HG03469 (cell line): ENCODE measurements around the gene CAMTA1.

Experiments
- ATAC-seq: cut with Tn5 transposase; IDR thresholded peaks from one replicate; pipeline ENCODE4 v1.9.1; 2021; ENCODE audit warnings: mild to moderate bottlenecking, moderate library complexity, moderate number of reproducible peaks; ENCODE audit not compliant: unreplicated experiment

Gene CAMTA1

DNA sequence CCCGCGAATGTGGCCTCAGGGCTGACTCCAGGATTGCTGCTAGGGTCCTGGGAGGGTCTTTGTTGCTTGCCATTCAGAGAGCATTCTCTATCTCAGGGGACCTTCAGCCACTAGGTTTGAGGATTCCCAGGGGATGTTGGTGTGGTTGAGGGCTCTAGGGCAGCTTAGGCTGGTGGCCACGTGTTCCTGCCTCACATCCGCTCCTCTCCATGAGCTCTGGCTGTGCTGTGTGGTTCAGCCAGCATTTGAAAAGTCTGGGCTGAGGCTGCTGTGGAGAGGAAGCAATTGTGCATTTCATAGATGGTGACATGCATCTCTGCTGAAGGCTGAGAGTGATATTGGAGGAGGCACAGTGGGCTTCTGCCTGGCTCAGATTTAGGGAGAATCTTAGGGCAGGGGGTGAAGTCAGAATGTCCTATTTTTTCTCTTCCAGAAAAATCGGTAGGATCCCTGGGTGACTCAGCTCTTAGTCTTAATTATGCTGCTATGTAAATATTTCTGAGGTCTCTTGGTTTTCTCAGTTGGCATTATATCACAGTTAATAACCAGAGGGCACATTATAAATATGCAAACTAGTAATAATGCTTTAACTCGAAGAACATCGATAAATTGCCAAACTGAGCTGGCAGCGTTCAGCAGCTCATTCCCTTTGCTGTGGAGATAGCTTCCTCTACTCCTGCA, 182.3 kb downstream of the CAMTA1 start:
- no peak for ATAC-seq

DNA sequence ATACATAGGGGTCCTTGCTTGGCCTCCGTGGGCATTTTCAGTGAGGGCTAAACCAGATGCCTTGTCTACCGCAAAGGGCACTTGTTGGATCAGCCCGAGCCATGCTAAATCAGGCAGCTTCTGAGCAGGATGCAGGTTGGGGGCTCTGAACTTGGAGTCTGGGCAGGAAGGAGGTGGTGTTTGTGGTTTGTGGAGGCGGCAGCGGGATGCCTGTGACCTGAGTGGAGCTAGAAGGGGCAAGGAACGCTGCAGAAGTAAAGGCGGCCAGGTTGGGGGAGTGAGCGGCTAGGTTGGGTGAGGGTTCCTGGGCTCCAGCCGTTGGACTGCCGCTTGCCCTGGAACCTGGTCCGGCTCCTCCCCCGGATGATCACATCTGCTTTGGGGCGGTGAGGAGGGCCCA, 183.9 kb downstream of the CAMTA1 start:
- ATAC-seq = no peak

DNA sequence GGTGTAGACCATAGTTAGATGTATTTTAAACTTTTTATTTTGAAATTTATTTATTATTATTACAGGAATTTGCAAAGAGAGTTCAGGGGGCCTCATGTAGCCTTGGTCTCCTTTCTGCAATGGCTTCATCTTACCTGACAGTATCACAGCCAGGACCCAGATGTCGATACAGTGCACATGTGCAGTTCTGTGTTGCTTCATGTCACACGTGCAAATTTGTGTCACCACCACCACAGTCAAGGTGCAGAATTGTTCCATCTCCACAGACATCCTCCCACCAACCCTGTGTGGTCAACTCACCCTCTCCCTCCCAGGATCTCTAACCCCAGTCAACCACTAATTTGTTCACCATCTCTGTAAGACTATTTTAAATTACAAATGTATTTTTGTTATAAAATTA, 184.5 kb downstream of the CAMTA1 start:
- no peak for ATAC-seq

DNA sequence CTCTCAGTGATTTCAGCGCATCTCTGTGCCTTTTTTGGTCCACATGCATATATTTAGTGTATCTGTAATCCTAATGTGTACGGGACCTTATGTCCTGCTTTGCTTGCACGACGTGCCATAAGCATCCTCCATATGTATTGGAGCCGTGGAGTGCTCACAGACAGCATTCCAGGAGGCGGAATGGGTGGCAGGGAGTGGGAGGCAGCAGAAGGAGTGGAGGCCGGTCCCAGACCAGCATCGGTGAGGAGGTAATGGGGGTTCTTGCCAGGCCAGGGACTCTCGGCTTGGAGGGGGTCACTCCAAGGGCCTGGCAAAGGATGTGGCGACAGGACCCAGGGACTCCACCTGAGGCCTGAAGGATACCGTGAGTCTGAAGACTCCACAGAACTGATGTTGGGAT, 185.0 kb downstream of the CAMTA1 start:
- ATAC-seq = no peak

DNA sequence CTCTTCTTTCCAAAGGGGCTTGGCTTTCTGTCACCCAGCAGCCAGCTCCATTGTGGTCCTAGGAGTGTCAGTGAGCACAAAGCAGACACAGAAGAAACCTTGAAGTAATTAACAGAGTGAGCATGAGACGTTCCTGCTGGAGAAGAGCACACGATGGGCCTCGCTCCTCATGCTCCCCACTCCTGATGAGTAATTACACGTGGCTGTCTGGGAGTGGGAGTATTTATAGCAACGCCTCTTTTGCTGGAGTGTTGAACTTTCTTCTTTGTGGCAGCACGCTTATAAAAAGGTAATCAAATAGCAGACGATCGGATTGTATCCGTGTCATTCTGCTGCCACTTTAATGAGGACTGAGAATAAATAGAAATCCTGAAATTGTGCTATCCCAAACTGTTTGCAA, 185.8 kb downstream of the CAMTA1 start:
- ATAC-seq = no peak

DNA sequence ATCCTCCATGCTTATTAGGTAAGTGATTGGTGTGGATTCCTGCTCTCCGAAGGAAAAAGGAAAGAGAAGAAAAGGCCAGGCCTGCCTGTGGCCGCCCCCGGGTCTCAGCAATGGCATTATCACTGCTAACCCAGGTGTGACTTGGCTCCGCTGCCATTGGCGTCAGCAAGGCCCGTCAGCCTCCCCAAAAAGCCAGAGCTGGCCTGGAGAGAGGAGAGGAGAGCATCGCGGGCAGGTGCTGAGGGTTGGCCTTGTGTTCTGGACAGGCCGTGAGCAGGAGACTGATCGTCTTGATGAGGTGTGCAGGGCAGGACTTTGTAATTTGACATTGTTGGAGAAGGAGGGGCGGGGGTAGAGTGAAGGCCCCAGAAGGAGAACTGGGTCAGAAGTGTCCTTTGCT, 186.4 kb downstream of the CAMTA1 start:
- ATAC-seq = no peak

DNA sequence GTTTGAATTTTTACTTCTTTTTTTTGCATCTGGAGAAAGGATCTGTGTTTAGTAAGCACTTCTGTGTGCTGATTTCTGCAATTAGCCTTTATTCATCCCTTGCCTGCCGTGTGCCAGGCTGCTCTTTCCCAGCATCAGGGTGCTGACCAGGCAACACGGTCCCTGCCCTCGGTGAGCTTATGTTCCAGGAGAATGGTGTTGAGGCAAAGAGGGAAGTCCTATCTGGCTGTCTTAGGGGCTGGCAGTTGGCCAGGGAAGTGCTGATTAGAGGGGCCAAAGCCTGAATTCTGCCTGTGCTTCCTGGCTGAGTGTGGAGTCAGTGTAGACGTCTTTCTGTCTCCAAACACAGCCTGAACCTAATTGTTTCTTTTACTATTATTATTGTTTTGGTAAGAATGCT, 187.1 kb downstream of the CAMTA1 start:
- ATAC-seq = no peak

DNA sequence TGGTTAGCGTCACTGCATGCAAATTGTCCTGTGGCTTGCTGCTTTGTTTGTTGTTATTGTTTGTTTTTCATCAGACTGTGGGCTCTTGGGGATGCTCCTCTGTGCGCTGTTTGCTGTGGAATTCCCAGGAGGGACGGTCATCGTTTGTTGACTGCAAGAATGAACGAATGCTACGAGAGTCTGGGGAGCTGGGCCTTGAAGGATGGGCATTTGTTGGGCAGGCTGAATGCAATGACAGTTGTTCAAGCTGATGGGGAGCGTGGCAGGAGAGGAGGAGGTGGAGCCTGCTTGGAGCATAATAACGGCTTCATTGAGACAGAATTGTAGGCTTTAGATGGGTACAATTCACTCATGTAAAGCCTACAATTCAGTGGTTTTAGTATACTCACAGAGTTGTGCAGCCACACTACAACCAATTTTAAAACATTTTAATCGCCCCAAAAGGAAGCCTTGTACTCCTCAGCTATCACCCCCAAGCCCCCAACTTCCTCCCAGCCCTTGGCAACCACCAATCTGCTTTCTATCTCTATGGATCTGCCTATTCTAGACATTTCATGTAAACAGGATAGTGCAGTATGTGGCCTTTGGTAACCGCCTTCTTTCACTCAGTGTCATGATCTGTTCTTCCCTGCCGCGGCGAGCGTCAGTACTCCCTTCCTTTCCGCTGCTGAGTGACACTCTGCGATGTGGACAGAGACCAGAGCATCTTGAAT, 190.2 kb downstream of the CAMTA1 start:
- ATAC-seq = no peak

DNA sequence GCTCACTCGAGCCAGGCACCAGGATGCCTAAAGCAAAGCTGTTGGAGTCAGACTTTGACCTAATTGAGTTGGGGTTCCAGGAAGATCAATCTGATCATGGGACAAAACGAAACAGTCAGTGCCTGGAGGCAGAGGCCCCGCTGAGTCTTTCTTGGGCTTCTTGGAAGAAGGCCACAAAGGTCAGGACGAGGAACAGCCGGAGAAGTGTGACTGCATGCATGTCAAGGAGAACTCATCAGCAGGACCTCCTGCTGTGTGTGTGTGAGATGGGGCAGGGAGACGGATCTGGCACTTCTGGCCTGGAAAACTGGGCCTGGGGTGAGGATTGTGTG, 190.8 kb downstream of the CAMTA1 start:
- no peak for ATAC-seq

DNA sequence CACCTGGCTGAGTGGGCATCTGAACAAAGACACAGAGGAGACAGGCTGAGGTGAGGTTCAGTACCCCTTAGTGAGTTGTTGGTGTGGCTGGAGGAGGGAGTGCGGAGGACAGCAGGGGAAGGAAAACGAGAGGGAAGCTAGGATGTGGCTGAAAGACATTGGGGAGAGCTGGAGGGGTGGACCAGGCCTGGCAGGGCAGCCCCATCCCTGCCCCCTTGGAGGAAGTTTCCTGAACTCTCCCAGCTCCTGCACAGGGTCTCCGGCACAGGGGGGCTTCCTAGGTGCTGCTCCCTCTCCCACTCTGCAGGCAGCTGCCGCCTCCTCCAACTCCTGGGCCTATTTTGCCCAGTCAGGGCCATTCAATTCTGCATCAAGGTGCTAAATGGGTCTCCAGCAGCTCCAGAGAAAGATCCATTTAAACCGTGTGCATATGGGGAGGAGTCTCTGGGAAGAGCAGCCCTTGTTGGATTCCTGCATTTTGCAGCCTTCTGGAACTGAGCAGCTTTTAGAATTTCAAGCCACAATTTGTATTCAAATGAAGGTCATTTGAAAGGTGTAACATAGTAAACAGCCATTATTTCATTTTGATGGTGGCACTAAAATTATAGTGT, 193.9 kb downstream of the CAMTA1 start:
- ATAC-seq = no peak

DNA sequence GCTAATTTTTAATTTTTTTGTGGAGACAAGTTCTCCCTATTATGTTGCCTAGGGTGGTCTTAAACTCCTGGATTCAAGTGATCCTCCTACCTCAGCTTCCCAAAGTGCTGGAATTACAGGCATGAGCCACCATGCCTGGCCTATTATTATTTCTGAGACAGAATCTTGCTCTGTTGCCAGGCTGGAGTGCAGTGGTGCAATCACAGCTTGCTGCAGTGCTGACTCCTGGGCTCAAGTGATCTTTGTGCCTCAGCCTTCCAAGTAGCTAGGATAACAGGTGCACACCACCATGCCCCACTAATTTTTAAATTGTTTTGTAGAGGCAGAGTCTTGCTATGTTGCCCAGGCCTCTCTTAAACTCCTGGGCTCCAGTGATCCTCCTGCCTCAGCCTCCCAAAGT, 196.3 kb downstream of the CAMTA1 start:
- ATAC-seq = no peak

DNA sequence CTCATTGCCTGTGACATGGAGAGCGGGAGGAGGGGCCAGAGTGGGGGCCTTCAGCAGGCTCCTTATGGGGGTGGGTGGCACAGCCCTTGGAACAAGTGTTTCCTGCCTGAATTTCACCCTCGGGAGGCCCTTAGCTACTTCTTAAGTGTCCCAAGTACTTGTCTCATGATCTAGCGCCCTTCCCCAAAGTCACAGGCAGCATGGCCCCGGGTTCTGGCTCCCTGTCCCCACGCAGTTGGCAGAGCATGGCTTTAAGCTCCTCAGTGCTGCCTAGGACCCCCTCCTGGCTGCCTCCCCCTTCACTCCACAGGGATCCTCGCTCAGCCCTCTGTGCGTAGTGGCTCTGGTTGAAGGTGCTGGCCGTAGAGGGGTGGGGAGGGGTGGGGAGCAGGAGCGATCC, 197.2 kb downstream of the CAMTA1 start:
- ATAC-seq = no peak

DNA sequence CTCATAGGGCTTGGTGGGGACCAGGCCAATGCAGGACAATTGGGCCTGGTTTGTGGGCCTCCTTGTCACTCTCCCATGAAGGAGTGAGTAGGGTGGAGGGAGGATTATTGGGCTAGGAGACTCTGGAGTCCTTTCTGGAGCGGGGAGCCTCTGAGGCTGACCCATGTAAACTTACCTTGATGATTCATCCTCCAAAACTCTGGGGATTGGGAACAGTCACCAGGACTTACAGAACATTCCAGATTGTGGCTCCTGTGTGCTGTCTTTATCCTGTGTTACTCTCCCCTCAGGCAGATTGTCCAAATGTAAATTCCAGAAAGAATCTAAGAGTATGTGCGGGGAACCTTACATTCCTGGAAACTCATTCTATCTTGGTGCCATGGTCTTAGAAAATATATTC, 197.6 kb downstream of the CAMTA1 start:
- ATAC-seq = no peak

DNA sequence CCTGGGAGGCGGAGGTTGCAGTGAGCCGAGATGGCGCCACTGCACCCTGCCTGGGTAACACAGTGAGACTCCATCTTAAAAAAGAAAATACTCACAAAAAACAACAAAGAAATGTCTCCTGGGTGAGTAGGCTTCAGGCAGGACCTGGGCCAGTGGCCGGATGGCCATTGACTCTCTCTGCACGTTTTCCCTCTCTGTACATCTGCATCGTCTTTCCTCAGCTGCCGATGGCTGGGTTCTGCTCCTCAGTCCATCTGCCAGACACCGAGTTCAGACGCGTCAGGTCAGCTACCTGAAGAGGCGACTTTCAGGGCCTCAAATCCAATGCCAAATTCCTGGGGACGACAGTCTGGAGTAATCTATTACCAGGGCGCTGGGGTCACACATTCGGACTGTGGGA, 199.3 kb downstream of the CAMTA1 start:
- ATAC-seq = no peak

DNA sequence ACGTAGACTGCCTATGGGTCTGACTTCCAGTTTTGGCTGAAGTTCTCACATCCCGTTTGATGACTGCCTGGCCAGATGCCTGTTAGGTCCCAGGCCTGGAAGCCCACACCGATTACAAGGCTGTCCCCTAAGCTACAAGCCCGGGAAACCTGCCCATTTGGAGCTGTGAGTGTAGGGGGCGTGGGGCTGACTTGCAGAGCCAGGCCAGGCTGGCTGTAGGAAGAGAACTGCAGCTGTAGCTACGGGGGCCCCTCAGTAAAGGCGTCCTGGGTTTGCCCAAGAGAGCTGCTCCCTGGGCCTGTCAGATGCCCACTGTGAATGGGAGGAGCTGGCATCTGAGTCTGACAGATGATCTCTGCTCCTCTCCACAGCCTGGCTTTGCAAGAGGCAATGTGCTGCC, 199.7 kb downstream of the CAMTA1 start:
- ATAC-seq = no peak

DNA sequence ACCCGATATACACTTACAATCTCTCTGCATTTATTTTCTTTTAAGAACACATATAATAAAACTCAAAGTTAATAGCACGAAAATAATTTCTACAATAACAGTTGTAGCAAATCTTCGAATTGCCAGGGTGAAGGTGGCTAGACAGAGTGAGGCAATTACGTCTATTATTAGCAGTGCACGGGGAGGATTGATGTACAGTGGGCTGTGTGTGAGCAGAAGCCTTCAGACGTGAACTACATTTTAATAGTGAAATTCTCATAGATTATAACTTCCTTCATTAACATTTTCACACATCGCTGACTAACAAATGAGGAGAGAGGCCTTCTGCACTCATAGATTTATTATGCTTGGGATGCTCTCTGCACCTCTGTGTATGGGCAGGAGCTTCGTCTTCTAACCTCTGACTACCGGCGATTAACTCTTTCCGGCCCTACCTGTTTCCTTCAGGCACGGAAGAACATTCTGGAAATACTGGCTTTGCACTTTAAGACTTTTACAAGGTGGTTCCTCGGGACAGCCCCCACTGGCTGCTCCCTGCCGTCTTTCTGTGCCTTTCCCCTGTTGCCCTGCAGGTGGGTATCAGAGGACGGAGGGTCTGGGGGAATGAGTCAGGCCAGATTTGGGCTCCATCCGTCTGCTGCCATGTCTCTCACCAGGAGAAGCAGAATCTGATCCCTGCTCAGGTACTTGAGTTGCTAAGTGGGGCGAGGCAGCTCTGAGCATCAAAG, 200.5 kb downstream of the CAMTA1 start:
- ATAC-seq = no peak

DNA sequence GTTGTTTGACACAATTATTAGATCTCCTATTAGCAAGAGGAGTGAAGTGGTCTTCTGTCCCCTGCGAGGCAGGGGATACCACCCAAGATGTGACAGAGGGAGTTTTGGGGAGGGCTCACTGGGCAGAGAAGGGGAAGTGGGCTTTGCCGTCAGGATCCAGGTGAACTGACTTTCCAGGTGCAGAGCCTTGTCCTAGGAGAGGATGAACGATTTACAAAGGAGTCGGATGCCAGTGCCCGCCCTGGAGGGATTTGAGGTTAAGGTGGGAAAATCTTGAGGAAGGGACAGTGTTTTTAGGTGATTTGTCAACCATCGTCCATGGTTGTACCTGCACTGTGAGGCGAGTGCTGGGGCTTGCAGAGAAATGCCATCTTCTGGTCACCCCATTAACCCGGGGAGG, 201.0 kb downstream of the CAMTA1 start:
- ATAC-seq = no peak

DNA sequence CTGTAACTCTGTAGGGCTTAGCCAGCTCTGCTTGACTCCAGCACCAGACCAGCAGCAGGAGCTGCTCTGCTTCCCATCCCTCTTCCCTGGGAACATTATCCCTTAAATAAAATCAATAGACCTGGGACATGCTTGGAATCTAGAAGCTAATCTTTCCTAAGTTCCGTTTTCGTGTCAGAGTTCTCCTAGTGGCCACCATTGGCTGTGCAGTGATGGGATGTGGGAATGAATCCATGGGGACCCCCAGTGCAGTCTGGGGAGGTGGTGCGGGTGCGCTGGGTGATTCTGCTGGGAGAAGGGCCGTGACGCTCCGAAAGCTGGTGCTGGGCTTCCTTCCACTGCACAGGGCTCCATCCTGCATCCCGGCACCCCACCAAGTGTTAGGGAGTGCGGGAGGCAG, 202.7 kb downstream of the CAMTA1 start:
- no peak for ATAC-seq

DNA sequence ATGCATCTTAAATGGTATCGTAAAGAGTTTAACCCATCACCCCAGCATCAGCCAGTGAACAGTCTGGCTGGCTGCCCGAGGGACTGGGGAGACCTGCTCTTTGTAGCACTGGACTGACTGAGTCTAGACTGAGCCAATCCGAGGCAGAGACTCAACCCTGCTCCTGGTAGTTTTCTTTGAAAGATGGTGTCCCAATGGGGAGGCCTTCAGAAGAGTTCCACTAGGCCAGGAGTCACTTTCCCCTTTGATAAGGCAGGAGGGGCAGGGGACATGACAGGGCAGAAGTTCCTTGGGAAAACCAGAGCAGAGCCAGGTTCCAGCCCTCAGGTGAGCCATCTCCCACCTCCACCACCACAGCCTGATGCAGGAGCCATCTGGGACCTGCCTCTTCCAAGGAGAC, 203.5 kb downstream of the CAMTA1 start:
- no peak for ATAC-seq

DNA sequence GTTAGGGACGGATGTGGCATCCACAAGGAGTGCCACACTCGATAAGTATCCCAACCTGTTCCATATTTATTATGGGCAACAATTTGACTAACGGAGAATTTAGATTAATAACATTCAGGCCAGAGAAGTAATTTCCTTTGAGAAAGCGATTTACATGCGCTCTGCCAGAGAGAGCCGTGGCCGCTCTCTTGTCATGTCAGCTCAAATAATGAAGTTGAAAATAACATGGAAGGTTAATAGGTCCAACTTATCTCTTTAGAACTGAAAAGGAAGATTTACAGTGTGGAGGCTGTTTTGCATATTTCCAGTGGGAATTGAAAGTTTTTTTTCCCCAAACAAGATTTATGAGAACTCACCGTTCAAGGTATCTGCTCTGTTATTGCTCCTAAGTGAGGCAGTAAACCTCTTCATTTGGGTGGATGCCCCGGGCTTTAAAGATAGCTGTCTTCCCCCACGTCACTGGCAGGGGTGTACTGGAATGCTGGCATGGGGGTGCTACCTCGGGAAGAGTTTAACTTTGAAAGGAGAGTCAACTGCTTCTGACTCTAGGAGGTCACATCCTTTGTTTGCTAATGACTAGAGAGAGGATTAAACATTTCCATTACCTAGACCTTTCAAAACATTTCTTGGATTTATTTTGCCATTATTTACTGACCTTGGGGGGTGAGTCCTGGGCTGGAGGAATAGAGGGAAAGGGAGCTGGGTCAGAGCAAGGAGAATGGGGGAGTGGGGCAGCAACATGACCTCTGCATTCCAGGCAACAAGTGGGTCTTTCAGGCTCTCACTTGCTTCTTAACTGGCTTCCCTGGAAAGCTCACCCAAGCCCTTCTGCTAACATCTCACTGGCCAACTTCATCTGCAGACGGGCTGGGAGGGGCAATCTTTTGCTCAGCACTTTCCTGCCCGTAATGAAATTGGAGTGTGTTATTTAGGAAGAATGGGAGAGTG, 204.2 kb downstream of the CAMTA1 start:
- ATAC-seq = no peak

DNA sequence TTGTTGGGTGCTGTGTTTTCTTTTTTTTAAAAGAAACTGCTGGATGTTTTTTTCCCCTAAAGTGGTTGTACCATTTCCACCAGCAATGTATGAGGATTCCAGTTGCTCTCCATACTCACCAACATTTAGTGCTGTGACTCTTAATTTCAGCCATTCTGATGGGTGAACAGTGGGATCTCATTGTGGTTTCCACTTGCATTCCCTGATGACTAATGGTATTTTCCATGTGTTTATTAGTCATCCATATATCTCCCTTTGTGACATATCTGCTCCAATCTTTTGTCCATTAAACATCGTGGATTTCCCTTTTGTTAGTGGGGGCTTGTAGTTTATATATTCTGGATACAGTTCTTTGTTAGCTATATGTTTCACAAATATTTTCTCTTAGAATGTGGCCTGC, 206.0 kb downstream of the CAMTA1 start:
- ATAC-seq = no peak
